Measurements from ENCODE around the gene TMEM154.

TMEM154 gene

GRCh38 chr4:152684007-152684406 lies 4.2 kb upstream of the TMEM154 start:
- Histone ChIP-seq H3K4me1 (ENCODE audit: control insufficient read depth in 5 of 5, insufficient read depth in 5 of 5, low read length in 5 of 5) (peaks cover 0 to 12% (median 9%) of the 10 kb centered on the region in 5 donors), H3K27me3 (ENCODE audit: control insufficient read depth in 5 of 5, insufficient read depth in 4 of 5, low read length in 5 of 5) (peaks cover 0 to 4% (median 0%) of the 10 kb centered on the region in 5 donors), H3K9me3 (ENCODE audit: control insufficient read depth in 5 of 5, low read length in 5 of 5) (no peaks in the 10 kb centered on the region), H3K4me3 (ENCODE audit: low read depth in 1 of 5, low read length in 5 of 5) (no peak overlapping the region), H3K36me3 (ENCODE audit: control insufficient read depth in 5 of 5, insufficient read depth in 5 of 5, low read length in 5 of 5) (no peaks in the 10 kb centered on the region), H3K27ac (ENCODE audit: low read depth, low read length) (no peak overlapping the region), H3K9ac (ENCODE audit: low read length in 5 of 5) (no peak overlapping the region)

GRCh38 chr4:152682143-152682941 lies 2.5 kb upstream of the TMEM154 start:
- H3K9ac ChIP-seq (ENCODE audit: low read length in 5 of 5): no peak overlapping the region
- no peaks in the 10 kb centered on the region for H3K36me3 ChIP-seq (ENCODE audit: control insufficient read depth in 5 of 5, insufficient read depth in 5 of 5, low read length in 5 of 5)
- H3K27ac ChIP-seq (ENCODE audit: low read depth, low read length): no peak overlapping the region
- H3K9me3 ChIP-seq (ENCODE audit: control insufficient read depth in 5 of 5, low read length in 5 of 5): no peaks in the 10 kb centered on the region
- peaks cover 0 to 4% (median 0%) of the 10 kb centered on the region in 5 donors for H3K27me3 ChIP-seq (ENCODE audit: control insufficient read depth in 5 of 5, insufficient read depth in 4 of 5, low read length in 5 of 5)
- H3K4me3 ChIP-seq (ENCODE audit: low read depth in 1 of 5, low read length in 5 of 5): no peak overlapping the region
- H3K4me1 ChIP-seq (ENCODE audit: control insufficient read depth in 5 of 5, insufficient read depth in 5 of 5, low read length in 5 of 5): peaks cover 0 to 13% (median 9%) of the 10 kb centered on the region in 5 donors

GRCh38 chr4:152680988-152681603 lies 1.3 kb upstream of the TMEM154 start:
- H3K36me3 ChIP-seq (ENCODE audit: control insufficient read depth in 5 of 5, insufficient read depth in 5 of 5, low read length in 5 of 5): no peaks in the 10 kb centered on the region
- H3K4me1 ChIP-seq (ENCODE audit: control insufficient read depth in 5 of 5, insufficient read depth in 5 of 5, low read length in 5 of 5): peaks cover 0 to 13% (median 9%) of the 10 kb centered on the region in 5 donors
- H3K9ac ChIP-seq (ENCODE audit: low read length in 5 of 5): no peak overlapping the region
- peaks cover 0 to 4% (median 0%) of the 10 kb centered on the region in 5 donors for H3K27me3 ChIP-seq (ENCODE audit: control insufficient read depth in 5 of 5, insufficient read depth in 4 of 5, low read length in 5 of 5)
- H3K9me3 ChIP-seq (ENCODE audit: control insufficient read depth in 5 of 5, low read length in 5 of 5): no peaks in the 10 kb centered on the region
- H3K4me3 ChIP-seq (ENCODE audit: low read depth in 1 of 5, low read length in 5 of 5): no peak overlapping the region
- no peak overlapping the region for H3K27ac ChIP-seq (ENCODE audit: low read depth, low read length)

- no peaks in the 10 kb centered on the region for H3K36me3 ChIP-seq (ENCODE audit: control insufficient read depth in 5 of 5, insufficient read depth in 5 of 5, low read length in 5 of 5)
- H3K27me3 ChIP-seq (ENCODE audit: control insufficient read depth in 5 of 5, insufficient read depth in 4 of 5, low read length in 5 of 5): peaks cover 0 to 2% (median 0%) of the 10 kb centered on the region in 5 donors
- H3K9me3 ChIP-seq (ENCODE audit: control insufficient read depth in 5 of 5, low read length in 5 of 5): no peaks in the 10 kb centered on the region
- no peak overlapping the region for H3K4me3 ChIP-seq (ENCODE audit: low read depth in 1 of 5, low read length in 5 of 5)
- H3K27ac ChIP-seq (ENCODE audit: low read depth, low read length): no peak overlapping the region
- H3K4me1 ChIP-seq (ENCODE audit: control insufficient read depth in 5 of 5, insufficient read depth in 5 of 5, low read length in 5 of 5): peaks cover 0 to 13% (median 9%) of the 10 kb centered on the region in 5 donors
- H3K9ac ChIP-seq (ENCODE audit: low read length in 5 of 5): no peak overlapping the region
These were observed 956 bp downstream of the TMEM154 start for GRCh38 chr4:152678841-152679240.

- H3K9me3 ChIP-seq (ENCODE audit: control insufficient read depth in 5 of 5, low read length in 5 of 5): no peaks in the 10 kb centered on the region
- H3K27ac ChIP-seq (ENCODE audit: low read depth, low read length): no peak overlapping the region
- H3K4me1 ChIP-seq (ENCODE audit: control insufficient read depth in 5 of 5, insufficient read depth in 5 of 5, low read length in 5 of 5): peaks cover 0 to 13% (median 9%) of the 10 kb centered on the region in 5 donors
- H3K36me3 ChIP-seq (ENCODE audit: control insufficient read depth in 5 of 5, insufficient read depth in 5 of 5, low read length in 5 of 5): no peaks in the 10 kb centered on the region
- H3K4me3 ChIP-seq (ENCODE audit: low read depth in 1 of 5, low read length in 5 of 5): no peak overlapping the region
- H3K27me3 ChIP-seq (ENCODE audit: control insufficient read depth in 5 of 5, insufficient read depth in 4 of 5, low read length in 5 of 5): peaks cover 0 to 2% (median 0%) of the 10 kb centered on the region in 5 donors
- no peak overlapping the region for H3K9ac ChIP-seq (ENCODE audit: low read length in 5 of 5)
These were observed 2.7 kb downstream of the TMEM154 start for GRCh38 chr4:152677117-152677516.

- Histone ChIP-seq H3K9ac (ENCODE audit: low read length in 5 of 5) (no peak overlapping the region), H3K36me3 (ENCODE audit: control insufficient read depth in 5 of 5, insufficient read depth in 5 of 5, low read length in 5 of 5) (no peaks in the 10 kb centered on the region), H3K27me3 (ENCODE audit: control insufficient read depth in 5 of 5, insufficient read depth in 4 of 5, low read length in 5 of 5) (peaks cover 0 to 2% (median 0%) of the 10 kb centered on the region in 5 donors), H3K27ac (ENCODE audit: low read depth, low read length) (no peak overlapping the region), H3K9me3 (ENCODE audit: control insufficient read depth in 5 of 5, low read length in 5 of 5) (no peaks in the 10 kb centered on the region), H3K4me1 (ENCODE audit: control insufficient read depth in 5 of 5, insufficient read depth in 5 of 5, low read length in 5 of 5) (peaks cover 0 to 13% (median 9%) of the 10 kb centered on the region in 5 donors), H3K4me3 (ENCODE audit: low read depth in 1 of 5, low read length in 5 of 5) (no peak overlapping the region)
These were observed 3.5 kb downstream of the TMEM154 start for GRCh38 chr4:152676052-152676854.

GRCh38 chr4:152674359-152674758 lies 5.4 kb downstream of the TMEM154 start:
- H3K36me3 ChIP-seq (ENCODE audit: control insufficient read depth in 5 of 5, insufficient read depth in 5 of 5, low read length in 5 of 5): no peaks in the 10 kb centered on the region
- H3K9me3 ChIP-seq (ENCODE audit: control insufficient read depth in 5 of 5, low read length in 5 of 5): no peaks in the 10 kb centered on the region
- H3K9ac ChIP-seq (ENCODE audit: low read length in 5 of 5): no peak overlapping the region
- no peak overlapping the region for H3K4me3 ChIP-seq (ENCODE audit: low read depth in 1 of 5, low read length in 5 of 5)
- H3K27me3 ChIP-seq (ENCODE audit: control insufficient read depth in 5 of 5, insufficient read depth in 4 of 5, low read length in 5 of 5): peaks cover 0 to 2% (median 0%) of the 10 kb centered on the region in 5 donors
- H3K27ac ChIP-seq (ENCODE audit: low read depth, low read length): no peak overlapping the region
- peaks cover 0 to 4% (median under 1%) of the 10 kb centered on the region in 5 donors for H3K4me1 ChIP-seq (ENCODE audit: control insufficient read depth in 5 of 5, insufficient read depth in 5 of 5, low read length in 5 of 5)

GRCh38 chr4:152673489-152673888 lies 6.3 kb downstream of the TMEM154 start:
- Histone ChIP-seq H3K9ac (ENCODE audit: low read length in 5 of 5) (no peak overlapping the region), H3K9me3 (ENCODE audit: control insufficient read depth in 5 of 5, low read length in 5 of 5) (no peaks in the 10 kb centered on the region), H3K4me3 (ENCODE audit: low read depth in 1 of 5, low read length in 5 of 5) (no peak overlapping the region), H3K27ac (ENCODE audit: low read depth, low read length) (no peak overlapping the region), H3K27me3 (ENCODE audit: control insufficient read depth in 5 of 5, insufficient read depth in 4 of 5, low read length in 5 of 5) (no peaks in the 10 kb centered on the region), H3K4me1 (ENCODE audit: control insufficient read depth in 5 of 5, insufficient read depth in 5 of 5, low read length in 5 of 5) (no peaks in the 10 kb centered on the region), H3K36me3 (ENCODE audit: control insufficient read depth in 5 of 5, insufficient read depth in 5 of 5, low read length in 5 of 5) (no peaks in the 10 kb centered on the region)

GRCh38 chr4:152672206-152673092 lies 7.3 kb downstream of the TMEM154 start:
- Histone ChIP-seq H3K4me3 (ENCODE audit: low read depth in 1 of 5, low read length in 5 of 5) (no peak overlapping the region), H3K9ac (ENCODE audit: low read length in 5 of 5) (no peak overlapping the region), H3K27ac (ENCODE audit: low read depth, low read length) (no peak overlapping the region), H3K4me1 (ENCODE audit: control insufficient read depth in 5 of 5, insufficient read depth in 5 of 5, low read length in 5 of 5) (no peaks in the 10 kb centered on the region), H3K9me3 (ENCODE audit: control insufficient read depth in 5 of 5, low read length in 5 of 5) (no peaks in the 10 kb centered on the region), H3K27me3 (ENCODE audit: control insufficient read depth in 5 of 5, insufficient read depth in 4 of 5, low read length in 5 of 5) (no peaks in the 10 kb centered on the region), H3K36me3 (ENCODE audit: control insufficient read depth in 5 of 5, insufficient read depth in 5 of 5, low read length in 5 of 5) (no peaks in the 10 kb centered on the region)

All from subcutaneous abdominal adipose tissue (tissue), 5 donors.